ENCODE data around the gene POLD4. TPM values are rescaled to one million over a fixed set of nuclear protein-coding genes. Genes with fewer than 3 reads are reported as not detected.
A peak's percentile ranks its signal among the peaks of the same experiment; 100 is the strongest.

POLD4 gene
- total RNA-seq, 2 experiments from 2014 or later, result 62.0 to 67.4 TPM

- no peak overlapping the region for H3K4me3 Mint-ChIP-seq
- ChIA-PET POLR2A (interaction anchor here (0.6 kb wide), 1 partner anchor 17 kb away, joined by 3 read pairs; no protein-coding TSS in a partner anchor), CTCF (interaction anchor here (0.9 to 21.4 kb wide), 5 partner anchors 16 to 270 kb away, joined by 3 to 995 read pairs (median 20); partner anchors contain the start of genes CLCF1 and POLD4)
- intact Hi-C loops (cut with micrococcal nuclease), result no loop called here
- no peaks in the 10 kb centered on the region for H3K27me3 Mint-ChIP-seq
- H3K36me3 Mint-ChIP-seq, result no peaks in the 10 kb centered on the region
- H3K4me1 Mint-ChIP-seq (ENCODE audit: low read depth), result peaks cover 19% of the 10 kb centered on the region
- no peak for DNase-seq
- no peak overlapping the region for H3K27ac Mint-ChIP-seq
- H3K9me3 Mint-ChIP-seq, result no peaks in the 10 kb centered on the region
Observed at GRCh38 chr11:67387518-67387917, 34.2 kb upstream of the POLD4 start.

- intact Hi-C loops (cut with micrococcal nuclease), result no loop called here
Observed at GRCh38 chr11:67387069-67387468, 33.7 kb upstream of the POLD4 start.

GRCh38 chr11:67384851-67385366, 31.6 kb upstream of the POLD4 start:
- POLR2A ChIA-PET, result no interaction called here

More at GRCh38 chr11:67387069-67387468, 33.7 kb upstream of the POLD4 start:
- Mint-ChIP-seq H3K27ac (no peak overlapping the region), H3K9me3 (no peaks in the 10 kb centered on the region), H3K4me1 (ENCODE audit: low read depth) (peaks cover 17% of the 10 kb centered on the region), H3K4me3 (no peak overlapping the region), H3K36me3 (no peaks in the 10 kb centered on the region), H3K27me3 (no peaks in the 10 kb centered on the region)
- ChIA-PET POLR2A (interaction anchor here (0.6 kb wide), 2 partner anchors 17 to 129 kb away, joined by 3 read pairs; no protein-coding TSS in a partner anchor), CTCF (interaction anchor here (0.6 to 21.4 kb wide), 7 partner anchors 16 to 271 kb away, joined by 3 to 995 read pairs (median 3); partner anchors contain the start of genes CLCF1, POLD4 and TBC1D10C)
- DNase-seq, result no peak

GRCh38 chr11:67382276-67383136, 29.2 kb upstream of the POLD4 start:
- intact Hi-C loops (cut with micrococcal nuclease), result loop anchor here (1.0 to 5.0 kb wide), 4 partner anchors 25 to 301 kb away; no protein-coding TSS in a partner anchor
- no peak overlapping the region for H3K27ac Mint-ChIP-seq
- no peaks in the 10 kb centered on the region for H3K36me3 Mint-ChIP-seq
- DNase-seq, result peak; percentile 90
- H3K9me3 Mint-ChIP-seq, result no peaks in the 10 kb centered on the region
- H3K4me1 Mint-ChIP-seq (ENCODE audit: low read depth), result peaks cover 6% of the 10 kb centered on the region
- no peak overlapping the region for H3K4me3 Mint-ChIP-seq
- POLR2A ChIA-PET, result interaction anchor here (0.7 to 2.4 kb wide), 6 partner anchors 9 to 31 kb away, joined by 3 to 14 read pairs (median 4); partner anchors contain the start of genes POLD4 and RAD9A
- CTCF ChIA-PET, result interaction anchor here (0.5 to 21.4 kb wide), 34 partner anchors 10 to 302 kb away, joined by 3 to 995 read pairs (median 6); partner anchors contain the start of genes ANKRD13D, CLCF1, GRK2 and POLD4
- no peaks in the 10 kb centered on the region for H3K27me3 Mint-ChIP-seq

More at GRCh38 chr11:67384851-67385366, 31.6 kb upstream of the POLD4 start:
- H3K27me3 Mint-ChIP-seq, result no peaks in the 10 kb centered on the region
- H3K4me1 Mint-ChIP-seq (ENCODE audit: low read depth), result peaks cover 9% of the 10 kb centered on the region
- H3K36me3 Mint-ChIP-seq, result no peaks in the 10 kb centered on the region
- DNase-seq, result no peak
- H3K4me3 Mint-ChIP-seq, result no peak overlapping the region
- no peak overlapping the region for H3K27ac Mint-ChIP-seq
- intact Hi-C loops (cut with micrococcal nuclease), result loop anchor here (5.0 kb wide), 1 partner anchor 123 kb away; no protein-coding TSS in a partner anchor
- no peaks in the 10 kb centered on the region for H3K9me3 Mint-ChIP-seq
- CTCF ChIA-PET, result interaction anchor here (0.6 to 21.4 kb wide), 6 partner anchors 13 to 304 kb away, joined by 3 to 995 read pairs (median 12); partner anchors contain the start of genes CLCF1 and POLD4

- POLR2A ChIA-PET, result interaction anchor here (0.7 to 2.4 kb wide), 6 partner anchors 10 to 30 kb away, joined by 3 to 14 read pairs (median 4); partner anchors contain the start of genes POLD4 and RAD9A
Observed at GRCh38 chr11:67381244-67381972, 28.1 kb upstream of the POLD4 start.

GRCh38 chr11:67379061-67380058, 26.0 kb upstream of the POLD4 start:
- Mint-ChIP-seq H3K36me3 (no peaks in the 10 kb centered on the region), H3K27me3 (peaks cover 2% of the 10 kb centered on the region), H3K4me1 (ENCODE audit: low read depth) (peaks cover 11% of the 10 kb centered on the region), H3K9me3 (no peaks in the 10 kb centered on the region), H3K27ac (no peak overlapping the region), H3K4me3 (no peak overlapping the region)
- DNase-seq, result no peak
- ChIA-PET POLR2A (interaction anchor here (0.9 kb wide), 1 partner anchor 21 kb away, joined by 4 read pairs; no protein-coding TSS in a partner anchor), CTCF (interaction anchor here (1.0 to 21.4 kb wide), 3 partner anchors 23 to 33 kb away, joined by 3 to 995 read pairs (median 92); partner anchors contain the start of genes POLD4 and PPP1CA)
- intact Hi-C loops (cut with micrococcal nuclease), result loop anchor here (5.0 kb wide), 1 partner anchor 117 kb away; no protein-coding TSS in a partner anchor

More at GRCh38 chr11:67381244-67381972, 28.1 kb upstream of the POLD4 start:
- CTCF ChIA-PET, result interaction anchor here (0.9 to 21.4 kb wide), 21 partner anchors 10 to 301 kb away, joined by 3 to 995 read pairs (median 8); partner anchors contain the start of genes ANKRD13D, CLCF1, GRK2 and POLD4
- intact Hi-C loops (cut with micrococcal nuclease), result loop anchor here (5.0 kb wide), 1 partner anchor 119 kb away; no protein-coding TSS in a partner anchor
- Mint-ChIP-seq H3K4me1 (ENCODE audit: low read depth) (peaks cover 6% of the 10 kb centered on the region), H3K27me3 (no peaks in the 10 kb centered on the region), H3K36me3 (no peaks in the 10 kb centered on the region), H3K9me3 (no peaks in the 10 kb centered on the region), H3K4me3 (no peak overlapping the region), H3K27ac (no peak overlapping the region)
- DNase-seq, result no peak

- Mint-ChIP-seq H3K27me3 (peaks cover 6% of the 10 kb centered on the region), H3K4me3 (no peak overlapping the region), H3K36me3 (no peaks in the 10 kb centered on the region), H3K4me1 (ENCODE audit: low read depth) (peaks cover 16% of the 10 kb centered on the region), H3K9me3 (no peaks in the 10 kb centered on the region), H3K27ac (no peak overlapping the region)
- POLR2A ChIA-PET, result interaction anchor here (0.9 kb wide), 1 partner anchor 22 kb away, joined by 4 read pairs; no protein-coding TSS in a partner anchor
- DNase-seq, result no peak
- intact Hi-C loops (cut with micrococcal nuclease), result no loop called here
- CTCF ChIA-PET, result interaction anchor here (1.0 to 21.4 kb wide), 3 partner anchors 22 to 33 kb away, joined by 3 to 995 read pairs (median 92); partner anchors contain the start of genes POLD4 and PPP1CA
Observed at GRCh38 chr11:67378544-67378943, 25.2 kb upstream of the POLD4 start.

GRCh38 chr11:67376873-67377808, 23.8 kb upstream of the POLD4 start:
- Mint-ChIP-seq H3K9me3 (no peaks in the 10 kb centered on the region), H3K27ac (no peak overlapping the region), H3K36me3 (no peaks in the 10 kb centered on the region), H3K4me1 (ENCODE audit: low read depth) (peaks cover 15% of the 10 kb centered on the region), H3K4me3 (no peak overlapping the region), H3K27me3 (peaks cover 6% of the 10 kb centered on the region)
- intact Hi-C loops (cut with micrococcal nuclease), result no loop called here
- CTCF ChIA-PET, result interaction anchor here (0.7 to 21.4 kb wide), 3 partner anchors 21 to 48 kb away, joined by 4 to 995 read pairs (median 21); partner anchors contain the start of gene POLD4
- no peak for DNase-seq
- POLR2A ChIA-PET, result no interaction called here

- ChIA-PET POLR2A (no interaction called here), CTCF (interaction anchor here (0.7 to 21.4 kb wide), 3 partner anchors 20 to 32 kb away, joined by 5 to 995 read pairs (median 21); partner anchors contain the start of gene POLD4)
- no peak overlapping the region for H3K4me3 Mint-ChIP-seq
- no peaks in the 10 kb centered on the region for H3K36me3 Mint-ChIP-seq
- peaks cover 22% of the 10 kb centered on the region for H3K4me1 Mint-ChIP-seq (ENCODE audit: low read depth)
- intact Hi-C loops (cut with micrococcal nuclease), result no loop called here
- no peak for DNase-seq
- H3K9me3 Mint-ChIP-seq, result no peaks in the 10 kb centered on the region
- H3K27me3 Mint-ChIP-seq, result peaks cover 10% of the 10 kb centered on the region
- no peak overlapping the region for H3K27ac Mint-ChIP-seq
Observed at GRCh38 chr11:67376063-67376820, 22.9 kb upstream of the POLD4 start.

Measured in activated CD4-positive, alpha-beta memory T cell treated with anti-CD3 and anti-CD28 coated beads for 36 hours (primary cell).